ENCODE results near the gene F9.

DNA sequence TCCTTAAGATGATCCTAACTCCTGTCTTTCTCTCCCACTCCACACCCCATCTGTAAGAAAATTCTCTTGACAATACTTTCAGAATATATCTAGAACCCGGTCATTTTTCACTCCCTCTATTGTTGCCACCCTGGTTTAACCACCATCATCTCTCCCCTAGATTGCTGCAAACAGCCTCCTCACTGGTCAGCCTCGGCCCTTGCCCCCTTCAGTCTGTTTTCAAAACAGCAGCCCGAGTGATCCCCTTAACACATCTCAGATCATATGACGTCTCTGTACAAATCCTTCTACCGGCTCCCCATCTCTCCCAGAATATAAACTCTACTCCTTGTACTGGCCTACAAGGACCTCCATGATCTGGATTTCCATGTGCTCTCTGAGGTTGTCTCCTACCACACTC, 35.2 kb upstream of the F9 start:
- no peak for TF ChIP-seq CTCF (IDR thresholded peaks at IDR 0.05)
- no peak for TF ChIP-seq POLR2A (IDR thresholded peaks at IDR 0.05)

Data from body of pancreas (tissue), 4 donors.